GM12872 (cell line): ENCODE results near the gene SPATA2L.

ENCODE experiments used
- TF ChIP-seq, protein P1 (sequence below): IDR thresholded peaks from 3 replicates; pipeline ENCODE4 v1.5.1; 2011; ENCODE audit warnings: low read depth, mild to moderate bottlenecking, low read length, moderate library complexity; ENCODE audit not compliant: insufficient read depth

SPATA2L gene

DNA sequence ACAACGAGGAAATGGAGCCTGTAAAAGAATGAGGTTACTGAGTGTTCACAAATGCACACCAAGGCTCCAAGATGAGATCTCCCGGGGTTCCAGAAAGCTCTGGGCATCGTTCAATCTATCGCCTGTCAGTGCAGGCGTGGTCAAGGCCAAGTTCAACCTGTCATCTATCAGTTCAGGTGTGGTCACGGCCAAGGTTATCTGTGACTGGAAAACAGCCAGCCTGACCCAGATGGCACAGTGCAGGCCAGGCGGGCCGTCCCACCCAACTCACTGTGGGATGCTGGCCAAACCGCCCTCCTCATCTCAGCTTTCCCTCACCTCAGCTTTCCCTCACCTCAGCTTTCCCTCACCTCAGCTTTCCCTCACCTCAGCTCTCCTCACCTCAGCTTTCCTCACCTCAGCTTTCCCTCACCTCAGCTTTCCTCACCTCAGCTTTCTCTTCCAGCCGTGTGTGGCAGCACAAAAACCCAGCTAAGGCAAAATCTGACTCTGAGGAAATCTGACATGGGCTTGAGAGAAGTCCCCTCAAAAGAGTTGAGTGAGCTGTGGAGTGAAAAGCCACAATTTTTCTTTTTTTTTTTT is 46.4 kb downstream of the SPATA2L start:
- TF ChIP-seq, protein P1, sequence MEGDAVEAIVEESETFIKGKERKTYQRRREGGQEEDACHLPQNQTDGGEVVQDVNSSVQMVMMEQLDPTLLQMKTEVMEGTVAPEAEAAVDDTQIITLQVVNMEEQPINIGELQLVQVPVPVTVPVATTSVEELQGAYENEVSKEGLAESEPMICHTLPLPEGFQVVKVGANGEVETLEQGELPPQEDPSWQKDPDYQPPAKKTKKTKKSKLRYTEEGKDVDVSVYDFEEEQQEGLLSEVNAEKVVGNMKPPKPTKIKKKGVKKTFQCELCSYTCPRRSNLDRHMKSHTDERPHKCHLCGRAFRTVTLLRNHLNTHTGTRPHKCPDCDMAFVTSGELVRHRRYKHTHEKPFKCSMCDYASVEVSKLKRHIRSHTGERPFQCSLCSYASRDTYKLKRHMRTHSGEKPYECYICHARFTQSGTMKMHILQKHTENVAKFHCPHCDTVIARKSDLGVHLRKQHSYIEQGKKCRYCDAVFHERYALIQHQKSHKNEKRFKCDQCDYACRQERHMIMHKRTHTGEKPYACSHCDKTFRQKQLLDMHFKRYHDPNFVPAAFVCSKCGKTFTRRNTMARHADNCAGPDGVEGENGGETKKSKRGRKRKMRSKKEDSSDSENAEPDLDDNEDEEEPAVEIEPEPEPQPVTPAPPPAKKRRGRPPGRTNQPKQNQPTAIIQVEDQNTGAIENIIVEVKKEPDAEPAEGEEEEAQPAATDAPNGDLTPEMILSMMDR: no peak

GRCh38 chr16:89653656-89654295 is 47.7 kb downstream of the SPATA2L start:
- TF ChIP-seq, protein P1: no peak

DNA sequence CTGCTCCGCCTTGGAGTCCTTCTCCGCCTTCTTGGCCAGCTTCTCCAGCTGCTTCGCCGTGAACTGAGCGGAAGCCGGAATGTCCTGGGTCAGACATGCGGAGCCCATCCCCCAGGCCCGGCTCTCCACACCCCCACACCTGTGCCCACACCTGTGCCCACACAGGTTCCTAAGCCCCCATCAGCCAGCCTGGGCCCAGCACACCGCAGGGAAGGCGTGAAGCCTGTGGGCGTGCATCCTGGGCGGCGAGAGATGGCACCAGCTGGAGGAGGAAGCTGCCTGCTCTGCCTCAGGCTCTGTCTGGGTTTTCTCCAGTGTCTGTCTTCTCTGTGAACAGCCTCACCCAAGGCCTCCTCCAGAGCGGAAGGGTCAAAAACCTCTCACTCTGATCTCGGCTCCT is 49.9 kb downstream of the SPATA2L start:
- TF ChIP-seq, protein P1: no peak

DNA sequence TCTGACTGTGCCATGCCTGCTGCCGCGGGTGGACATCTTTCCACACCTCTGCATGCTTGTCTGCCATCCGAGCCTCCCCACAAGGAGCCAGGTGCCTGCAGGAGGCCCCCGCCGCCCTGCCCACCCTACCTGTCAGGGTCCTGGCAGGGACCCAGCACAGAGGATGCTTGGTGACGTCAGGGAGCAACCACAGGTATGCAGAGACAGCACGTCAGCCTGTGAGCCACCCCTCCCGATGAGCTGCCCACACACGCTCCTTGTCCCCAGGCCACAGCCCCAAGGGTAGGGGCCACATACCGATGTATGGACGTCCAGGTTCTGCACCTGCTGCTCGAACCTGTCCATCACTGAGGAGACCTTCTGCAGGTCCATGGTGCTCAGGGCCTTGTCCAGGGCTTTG is 54.6 kb downstream of the SPATA2L start:
- TF ChIP-seq, protein P1: no peak
